H1 (cell line): Measurements from ENCODE around the gene UTP25. TPM values are rescaled to one million over a fixed set of nuclear protein-coding genes. Genes with fewer than 3 reads are reported as not detected.

Experiments used
- CTCF ChIA-PET: fragments of 300-600 bp; sonication (Branson Sonifier 250); formaldehyde crosslinking; loops from one replicate; lab custom pipeline; 2021; ENCODE audit not compliant: partially characterized antibody; lab: Charles Lee
- POLR2A ChIA-PET: fragments of 300-600 bp; sonication (Branson Sonifier 250); formaldehyde crosslinking; loops from one replicate; lab custom pipeline; 2021; ENCODE audit warnings: inconsistent platforms; ENCODE audit not compliant: partially characterized antibody; lab: Charles Lee
- DNase-seq, 2 experiments: peaks; one replicate each; pipeline versions ENCODE4 v3.0.0 to v3.0.0-alpha.2; 2010 to 2022; ENCODE audit warnings: low spot score in 2 of 2, low read depth in 1 of 2, mixed read lengths in 1 of 2
- FAIRE-seq: peaks from 2 replicates; lab custom pipeline; 2011; peaks lifted over from hg19 to GRCh38; lab: Jason Lieb, UNC
- H2AFZ ChIP-seq: 2 replicates; pipeline ENCODE4 v1.8.1; 2012; ENCODE audit warnings: low read length, inconsistent platforms
- H2AK5ac ChIP-seq: 2 replicates; pipeline ENCODE4 v1.6.1; 2013; ENCODE audit warnings: low read depth, low read length
- H2BK120ac ChIP-seq: replicated peaks from 2 replicates; pipeline ENCODE3; 2013; ENCODE audit warnings: low read depth, low read length, inconsistent platforms
- H2BK12ac ChIP-seq: 2 replicates; pipeline ENCODE4 v1.6.1; 2013; ENCODE audit warnings: low read depth, low read length
- H2BK15ac ChIP-seq: 2 replicates; pipeline ENCODE4 v1.6.1; 2013; ENCODE audit warnings: low read length
- H2BK20ac ChIP-seq: 2 replicates; pipeline ENCODE4 v1.6.1; 2013; ENCODE audit warnings: low read length
- H2BK5ac ChIP-seq: 2 replicates; pipeline ENCODE4 v1.6.1; 2013; ENCODE audit warnings: low read depth, low read length
- H3K14ac ChIP-seq: 2 replicates; pipeline ENCODE4 v1.6.1; 2013; ENCODE audit warnings: inconsistent platforms; ENCODE audit not compliant: insufficient read length
- H3K18ac ChIP-seq: 2 replicates; pipeline ENCODE4 v1.6.1; 2013; ENCODE audit warnings: low read length; ENCODE audit errors: extremely low read depth
- H3K23ac ChIP-seq: 2 replicates; pipeline ENCODE4 v1.6.1; 2013; ENCODE audit warnings: inconsistent platforms; ENCODE audit not compliant: insufficient read length
- H3K23me2 ChIP-seq: 2 replicates; pipeline ENCODE4 v1.6.1; 2013; ENCODE audit warnings: low read depth, low read length
- H3K27ac ChIP-seq: 2 replicates; pipeline ENCODE4 v1.6.1; 2011; ENCODE audit warnings: low read depth, low read length, inconsistent platforms
- H3K27me3 ChIP-seq, 4 experiments: replicated peaks in 1 of 4; 1 replicate in 1 of 4; 2 replicates in 3 of 4; pipeline versions ENCODE4 v1.6.1 to v1.8.1; 2011 to 2013; ENCODE audit warnings: low read length in 3 of 4, mild to moderate bottlenecking in 3 of 4, inconsistent platforms in 2 of 4, mixed read lengths in 2 of 4, moderate library complexity in 1 of 4; ENCODE audit not compliant: control insufficient read depth in 3 of 4, insufficient read depth in 3 of 4; ENCODE audit errors: extremely low read depth in 1 of 4
- H3K36me3 ChIP-seq, 4 experiments: 2 replicates each; pipeline versions ENCODE4 v1.6.1 to v1.8.1; 2011 to 2013; ENCODE audit warnings: mild to moderate bottlenecking in 4 of 4, low read length in 3 of 4, moderate library complexity in 2 of 4, control low read depth in 1 of 4, inconsistent platforms in 1 of 4; ENCODE audit not compliant: insufficient read depth in 4 of 4, control insufficient read depth in 2 of 4
- H3K4ac ChIP-seq: replicated peaks from 2 replicates; pipeline ENCODE3; 2013; ENCODE audit warnings: low read length, low read depth, mixed read lengths, inconsistent platforms; ENCODE audit not compliant: insufficient read length
- H3K4me1 ChIP-seq, 4 experiments: replicated peaks in 1 of 4; 1 replicate in 1 of 4; 2 replicates in 3 of 4; pipeline versions ENCODE4 v1.6.1 to v1.8.1; 2011 to 2013; ENCODE audit warnings: low read length in 3 of 4, inconsistent platforms in 2 of 4, mixed read lengths in 1 of 4; ENCODE audit not compliant: insufficient read depth in 4 of 4, control insufficient read depth in 3 of 4
- H3K4me2 ChIP-seq, 2 experiments: 2 replicates each; pipeline versions ENCODE4 v1.6.1 to v1.8.1; 2011 to 2013; ENCODE audit warnings: low read depth in 2 of 2, low read length in 2 of 2, control low read depth in 1 of 2, inconsistent platforms in 1 of 2, mild to moderate bottlenecking in 1 of 2; ENCODE audit not compliant: insufficient read depth in 1 of 2
- H3K4me3 ChIP-seq, 4 experiments: fragments of 200-600, 300-600 bp in 1 of 4; sonication (generic), shearing (Covaris generic), sonication (Bioruptor Twin) in 1 of 4; 2 replicates each; pipeline versions ENCODE4 v1.5.1 to v1.8.1; 2011 to 2016; ENCODE audit warnings: low read length in 4 of 4, low read depth in 3 of 4, control low read depth in 2 of 4, inconsistent platforms in 2 of 4, mild to moderate bottlenecking in 2 of 4, mixed read lengths in 1 of 4, moderate library complexity in 1 of 4; ENCODE audit not compliant: insufficient read depth in 2 of 4; ENCODE audit errors: extremely low read depth in 1 of 4
- H3K56ac ChIP-seq: replicated peaks from 2 replicates; pipeline ENCODE3; 2013; ENCODE audit warnings: low read depth, mild to moderate bottlenecking, mixed read lengths, low read length, inconsistent platforms; ENCODE audit not compliant: insufficient read length
- H3K79me1 ChIP-seq: 2 replicates; pipeline ENCODE4 v1.6.1; 2013; ENCODE audit warnings: low read depth, low read length, control low read depth
- H3K79me2 ChIP-seq, 2 experiments: 2 replicates each; pipeline versions ENCODE4 v1.6.1 to v1.8.1; 2012 to 2013; ENCODE audit warnings: low read length in 2 of 2, mild to moderate bottlenecking in 2 of 2, inconsistent platforms in 1 of 2; ENCODE audit not compliant: insufficient read depth in 2 of 2, control insufficient read depth in 1 of 2
- H3K9ac ChIP-seq, 4 experiments: replicated peaks in 1 of 4; 1 replicate in 1 of 4; 2 replicates in 3 of 4; pipeline versions ENCODE4 v1.6.1 to v1.8.1; 2011 to 2013; ENCODE audit warnings: low read depth in 3 of 4, low read length in 3 of 4, control low read depth in 2 of 4, mild to moderate bottlenecking in 2 of 4, moderate library complexity in 2 of 4, inconsistent platforms in 1 of 4; ENCODE audit errors: extremely low read depth in 1 of 4
- H3K9me3 ChIP-seq, 2 experiments: 2 replicates each; pipeline versions ENCODE4 v1.6.1 to v1.8.1; 2012 to 2013; ENCODE audit warnings: mild to moderate bottlenecking in 2 of 2, moderate library complexity in 2 of 2, control low read depth in 1 of 2, inconsistent platforms in 1 of 2, low read depth in 1 of 2, low read length in 1 of 2, mixed read lengths in 1 of 2; ENCODE audit not compliant: insufficient read depth in 2 of 2
- H4K20me1 ChIP-seq, 2 experiments: replicated peaks in 1 of 2; 2 replicates each; pipeline versions ENCODE3 to v1.8.1; 2011 to 2013; ENCODE audit warnings: inconsistent platforms in 2 of 2, low read length in 2 of 2, mild to moderate bottlenecking in 1 of 2; ENCODE audit not compliant: insufficient read depth in 2 of 2, control insufficient read depth in 1 of 2
- H4K5ac ChIP-seq: 2 replicates; pipeline ENCODE4 v1.6.1; 2013; ENCODE audit warnings: low read length, low read depth, mixed read lengths, inconsistent platforms; ENCODE audit not compliant: insufficient read length
- H4K8ac ChIP-seq: 2 replicates; pipeline ENCODE4 v1.8.0; 2013; ENCODE audit warnings: mild to moderate bottlenecking, moderate library complexity, low read length, inconsistent platforms; ENCODE audit not compliant: insufficient read depth; ENCODE audit errors: extremely low read depth
- H4K91ac ChIP-seq: replicated peaks from 2 replicates; pipeline ENCODE3; 2013; ENCODE audit warnings: low read length, mixed read lengths, inconsistent platforms; ENCODE audit not compliant: insufficient read length
- ASH2L ChIP-seq: fragments of 200-600, 300-600 bp; sonication (generic); IDR thresholded peaks from one replicate; pipeline ENCODE4 v1.7.1; 2017; ENCODE audit warnings: low read length
- BRCA1 ChIP-seq: IDR thresholded peaks from 2 replicates; pipeline ENCODE4 v1.6.1; 2012; ENCODE audit warnings: low read depth, low read length, improper control_type of control experiment
- CBX5 ChIP-seq: fragments of 300-800, 300-1000 bp; sonication (generic); IDR thresholded peaks from 2 replicates; pipeline ENCODE4 v1.7.1; 2016; ENCODE audit warnings: antibody characterized with exemption, low read length, low read depth
- CTBP2 ChIP-seq: IDR thresholded peaks from 2 replicates; pipeline ENCODE4 v1.7.0; 2011; ENCODE audit warnings: borderline replicate concordance, mild to moderate bottlenecking, moderate library complexity, mixed read lengths, low read length; ENCODE audit not compliant: insufficient read depth, insufficient read length
- HDAC2 ChIP-seq, 2 experiments: fragments of 300-600 bp in 1 of 2; sonication (generic) in 1 of 2; IDR thresholded peaks; 2 replicates each; pipeline ENCODE4 v1.6.1; 2011 to 2012; ENCODE audit warnings: low read depth in 2 of 2, low read length in 2 of 2, mild to moderate bottlenecking in 2 of 2, moderate library complexity in 2 of 2, borderline replicate concordance in 1 of 2, inconsistent platforms in 1 of 2
- KDM1A ChIP-seq: fragments of 200-600, 300-600 bp; sonication (generic); IDR thresholded peaks from 2 replicates; pipeline ENCODE4 v1.7.1; 2016; ENCODE audit warnings: mild to moderate bottlenecking, low read length, borderline replicate concordance
- KDM4A ChIP-seq: IDR thresholded peaks from one replicate; pipeline ENCODE4 v1.7.1; 2012; ENCODE audit warnings: low read depth, mild to moderate bottlenecking, moderate library complexity, low read length, inconsistent platforms; ENCODE audit not compliant: severe bottlenecking
- MAX ChIP-seq: IDR thresholded peaks from 2 replicates; pipeline ENCODE4 v1.6.1; 2012; ENCODE audit warnings: inconsistent platforms
- POLR2A ChIP-seq, 2 experiments: IDR thresholded peaks; 1 replicate in 1 of 2; 2 replicates in 1 of 2; pipeline ENCODE4 v1.6.1; 2011; ENCODE audit warnings: low read depth in 2 of 2, low read length in 2 of 2, mild to moderate bottlenecking in 2 of 2; ENCODE audit errors: control extremely low read depth in 1 of 2
- POU5F1 ChIP-seq: IDR thresholded peaks from 2 replicates; pipeline ENCODE4 v1.6.1; 2011; ENCODE audit warnings: low read depth, mild to moderate bottlenecking, low read length, moderate library complexity
- RFX5 ChIP-seq: IDR thresholded peaks from 2 replicates; pipeline ENCODE4 v1.6.1; 2011; ENCODE audit warnings: low read depth, low read length, improper control_type of control experiment, borderline replicate concordance
- TCF12 ChIP-seq: IDR thresholded peaks from 2 replicates; pipeline ENCODE4 v1.6.1; 2011; ENCODE audit warnings: low read depth, mild to moderate bottlenecking, low read length
- WGBS, 2 experiments: shearing (Covaris generic) in 1 of 2; methylation state at CpG; one replicate each; pipeline versions ENCODE4 v1.1.6 to v1.1.7; 2013 to 2015; ENCODE audit warnings: low lambda C conversion rate in 2 of 2, mixed read lengths in 2 of 2, inconsistent platforms in 1 of 2, low coverage in 1 of 2, missing lambda C conversion rate in 1 of 2; ENCODE audit not compliant: insufficient replicate concordance in 2 of 2, insufficient coverage in 1 of 2, insufficient read length in 1 of 2; ENCODE audit errors: extremely low coverage in 1 of 2, missing lambda C conversion rate in 1 of 2; 5-methylcytosine and 5-hydroxymethylcytosine counted together
- polyA plus RNA-seq, 7 experiments: library from polyadenylated mRNA; depleted of rRNA in 3 of 7; stranded (reverse) in 5 of 7; unstranded in 2 of 7; fragments of >200 nt in 5 of 7; fragments of 200-250 nt in 2 of 7; gene quantifications; 1 replicate in 5 of 7; 2 replicates in 1 of 7; 4 replicates in 1 of 7; pipeline versions ENCODE4 v1.2.1 to v1.2.3, GENCODE V29; 2011 to 2013; ENCODE audit warnings: missing spikeins in 2 of 7, mixed read lengths in 2 of 7
- total RNA-seq: library from RNA; stranded (reverse); fragmentation: NEBNext Ultra II Directional; extraction: Animal tissue kit (Norgen Biotek cat#: 25700); gene quantifications from 2 replicates; pipeline ENCODE4 v1.2.1, GENCODE V29; 2021

Gene UTP25
- total and polyA plus RNA-seq, 2 of the 8 experiments (the other 6 are each of a cell fraction or from before 2014, with no cell fraction given): 4.0 to 7.6 TPM

GRCh38 chr1:209900734-209901133 is 73.0 kb downstream of the UTP25 start:
- H3K4me1 ChIP-seq: no peaks in the 10 kb centered on the region

More at GRCh38 chr1:209900734-209901133, 73.0 kb downstream of the UTP25 start:
- Histone ChIP-seq H2BK120ac (no peak overlapping the region), H3K4me3 (no peak overlapping the region), H3K9ac (no peak overlapping the region), H3K79me2 (no peaks in the 10 kb centered on the region), H2AK5ac (no peak overlapping the region), H2BK12ac (no peak overlapping the region), H4K91ac (no peak overlapping the region), H2BK20ac (no peak overlapping the region), H3K79me1 (no peaks in the 10 kb centered on the region), H3K36me3 (no peaks in the 10 kb centered on the region), H3K56ac (no peak overlapping the region), H3K18ac (no peak overlapping the region), H4K5ac (no peak overlapping the region), H2BK15ac (no peak overlapping the region), H3K27me3 (no peaks in the 10 kb centered on the region), H3K4ac (no peak overlapping the region), H3K27ac (no peak overlapping the region), H3K4me2 (no peak overlapping the region), H3K9me3 (no peaks in the 10 kb centered on the region), H4K20me1 (no peaks in the 10 kb centered on the region), H3K14ac (no peak overlapping the region), H4K8ac (no peak overlapping the region), H2AFZ (no peak overlapping the region), H3K23me2 (no peaks in the 10 kb centered on the region), H2BK5ac (no peak overlapping the region), H3K23ac (no peak overlapping the region)
- FAIRE-seq: no peak
- no peak for DNase-seq
- ChIA-PET POLR2A (interaction anchor here (1.3 kb wide), 1 partner anchor 473 kb away, joined by 5 read pairs; no protein-coding TSS in a partner anchor), CTCF (interaction anchor here (0.6 to 2.7 kb wide), 28 partner anchors 11 to 340 kb away, joined by 3 to 18 read pairs (median 4); partner anchors contain the start of genes SYT14 and UTP25)
- TF ChIP-seq KDM1A (no peak), CBX5 (no peak), KDM4A (no peak), POU5F1 (no peak), BRCA1 (no peak), TCF12 (no peak), CTBP2 (no peak), HDAC2 (IDR thresholded peaks at IDR 0.05; ENCODE audit: borderline replicate concordance in 1 of 2, low read depth in 2 of 2, low read length in 2 of 2) (no peak), POLR2A (IDR thresholded peaks at IDR 0.05; ENCODE audit: control extremely low read depth in 1 of 2, low read depth in 2 of 2, low read length in 2 of 2) (no peak), ASH2L (no peak), MAX (no peak), RFX5 (no peak)
- WGBS, 2 experiments: 100% methylated on average over 1 of the region's 1 CpG; no CpG with 5 or more reads in 1 of the 2 experiments
